ENCODE results near the gene HIBCH.
"Not testable (repeated sequence)": the region's sequence is repeated elsewhere in the genome, so short reads cannot be mapped to it uniquely, and the experiment has no call there.

Gene HIBCH

GRCh38 chr2:190157613-190158528 lies 161.8 kb downstream of the HIBCH start:
- not testable (repeated sequence) for DNase-seq (ENCODE audit: low read depth in 2 of 2)

- DNase-seq (ENCODE audit: low read depth in 2 of 2), result no peak
These were observed 163.0 kb downstream of the HIBCH start for GRCh38 chr2:190156530-190157212.
